HCT116 (cell line): ENCODE results near the gene PPP1R2C. TPM values are rescaled to one million over a fixed set of nuclear protein-coding genes. Genes with fewer than 3 reads are reported as not detected.

Source experiments
- ATAC-seq: fragments of 200-7000 bp; cut with Tn5 transposase; 2 replicates; pipeline ENCODE4 v1.9.1; 2020; ENCODE audit warnings: mild to moderate bottlenecking, moderate library complexity
- BruUV-seq: library from RNA; stranded (reverse); fragments of 400-500 nt; replicated peaks from 2 replicates; lab custom pipeline; 2021; lab: Mats Ljungman, UMichigan
- CTCF ChIA-PET: fragments of 300-600 bp; sonication (Branson Sonifier 250); formaldehyde crosslinking; loops from one replicate; lab custom pipeline; 2021; ENCODE audit warnings: antibody characterized with exemption; lab: Charles Lee
- POLR2A ChIA-PET: fragments of 300-600, 350-600 bp; sonication (Branson Sonifier 250); formaldehyde crosslinking; loops from one replicate; lab custom pipeline; 2021; ENCODE audit warnings: antibody characterized with exemption; lab: Charles Lee
- RAD21 ChIA-PET, 2 experiments: fragments of 300-600 bp; sonication (Branson Sonifier 250); formaldehyde crosslinking; loops; one replicate each; lab custom pipeline; 2023; ENCODE audit warnings: low total read pairs in 2 of 2; ENCODE audit not compliant: uncharacterized antibody in 2 of 2, unreplicated experiment in 2 of 2, low non-redundant PET in 1 of 2; lab: Charles Lee
- DNase-seq: peaks from one replicate; pipeline ENCODE4 v3.0.0-alpha.2; 2010; ENCODE audit warnings: low read depth, low spot score
- H2AFZ ChIP-seq: fragments of 200-600 bp; shearing (Covaris generic), sonication (generic); 2 replicates; pipeline ENCODE4 v1.6.1; 2017; ENCODE audit warnings: low read depth, mixed run types, mixed read lengths, antibody characterized with exemption, low read length; ENCODE audit not compliant: poor library complexity, severe bottlenecking
- H3K27ac ChIP-seq: 2 replicates; pipeline ENCODE4 v1.5.1; 2012; ENCODE audit warnings: low read depth, low read length
- H3K27me3 ChIP-seq: fragments of 200-600 bp; sonication (generic); 2 replicates; pipeline ENCODE4 v1.6.1; 2016; ENCODE audit warnings: mixed run types, low read length, mixed read lengths; ENCODE audit not compliant: insufficient read depth
- H3K36me3 ChIP-seq, 2 experiments: fragments of 200-500 bp in 1 of 2; fragments of 200-600 bp in 1 of 2; sonication (Bioruptor generic) in 1 of 2; sonication (generic) in 1 of 2; 2 replicates each; pipeline versions ENCODE4 v1.5.1 to v1.6.1; 2014 to 2016; ENCODE audit warnings: low read length in 2 of 2, inconsistent platforms in 1 of 2, mixed read lengths in 1 of 2, mixed run types in 1 of 2; ENCODE audit not compliant: insufficient read depth in 2 of 2, control insufficient read depth in 1 of 2
- H3K4me1 ChIP-seq, 2 experiments: fragments of 200-600 bp in 1 of 2; sonication (generic) in 1 of 2; 2 replicates each; pipeline versions ENCODE4 v1.5.1 to v1.6.1; 2012 to 2017; ENCODE audit warnings: low read length in 2 of 2, inconsistent platforms in 1 of 2, mild to moderate bottlenecking in 1 of 2, mixed read lengths in 1 of 2, mixed run types in 1 of 2, moderate library complexity in 1 of 2; ENCODE audit not compliant: insufficient read depth in 2 of 2, control insufficient read depth in 1 of 2
- H3K4me2 ChIP-seq: fragments of 200-600 bp; sonication (generic); 2 replicates; pipeline ENCODE4 v1.6.1; 2017; ENCODE audit warnings: mixed run types, low read length, mixed read lengths
- H3K4me3 ChIP-seq, 2 experiments: fragments of 200-600 bp in 1 of 2; sonication (generic) in 1 of 2; replicated peaks in 1 of 2; 2 replicates each; pipeline ENCODE4 v1.5.1; 2011 to 2016; ENCODE audit warnings: low read length in 2 of 2, control low read depth in 1 of 2, low read depth in 1 of 2, mild to moderate bottlenecking in 1 of 2, mixed read lengths in 1 of 2, mixed run types in 1 of 2
- H3K79me2 ChIP-seq: fragments of 200-600 bp; sonication (generic); 2 replicates; pipeline ENCODE4 v1.6.1; 2017; ENCODE audit warnings: mild to moderate bottlenecking, mixed run types, low read length, moderate library complexity, mixed read lengths; ENCODE audit not compliant: insufficient read depth
- H3K9ac ChIP-seq: fragments of 200-600 bp; sonication (generic); 2 replicates; pipeline ENCODE4 v1.6.1; 2016; ENCODE audit warnings: low read length, mixed read lengths
- H3K9me2 ChIP-seq: fragments of 200-600 bp; sonication (generic), shearing (Covaris generic); 2 replicates; pipeline ENCODE4 v1.6.1; 2017; ENCODE audit warnings: mixed run types, mild to moderate bottlenecking, moderate library complexity; ENCODE audit not compliant: insufficient read depth
- H3K9me3 ChIP-seq, 2 experiments: fragments of 200-500 bp in 1 of 2; fragments of 200-600 bp in 1 of 2; sonication (Bioruptor generic) in 1 of 2; sonication (generic) in 1 of 2; 2 replicates each; pipeline ENCODE4 v1.6.1; 2014 to 2017; ENCODE audit warnings: low read length in 2 of 2, mixed read lengths in 2 of 2, inconsistent platforms in 1 of 2, low read depth in 1 of 2, mild to moderate bottlenecking in 1 of 2, mixed run types in 1 of 2, moderate library complexity in 1 of 2; ENCODE audit not compliant: control insufficient read depth in 1 of 2, insufficient read depth in 1 of 2
- H4K20me1 ChIP-seq: fragments of 200-600 bp; sonication (generic), shearing (Covaris generic); 2 replicates; pipeline ENCODE4 v1.6.1; 2017; ENCODE audit warnings: mixed run types, mild to moderate bottlenecking, moderate library complexity; ENCODE audit not compliant: insufficient read depth
- EZH2 ChIP-seq: fragments of 200-600 bp; sonication (generic); IDR thresholded peaks from 2 replicates; pipeline ENCODE4 v1.6.1; 2017; ENCODE audit warnings: antibody characterized with exemption, mixed run types
- SRF ChIP-seq: IDR thresholded peaks from 2 replicates; pipeline ENCODE4 v1.6.1; 2012; ENCODE audit warnings: low read depth
- ZBTB33 ChIP-seq: IDR thresholded peaks from 2 replicates; pipeline ENCODE4 v1.6.1; 2011; ENCODE audit warnings: mild to moderate bottlenecking, low read length, moderate library complexity; ENCODE audit not compliant: insufficient replicate concordance; ENCODE audit errors: extremely low read depth
- intact Hi-C: fragments of 100-400 bp; cut with micrococcal nuclease; formaldehyde crosslinking; loops from 2 replicates; pipeline ENCODE4 v1.10.0; 2022
- total RNA-seq: library from RNA; stranded (reverse); gene quantifications from one replicate; pipeline ENCODE4 v1.2.1, GENCODE V29; 2021; ENCODE audit not compliant: unreplicated experiment
- TF ChIP-seq, protein P1 (sequence below): IDR thresholded peaks from 2 replicates; pipeline ENCODE4 v1.6.1; 2012
- TF ChIP-seq, protein P2 (sequence below), 3 experiments: fragments of 200-600 bp in 1 of 3; sonication (generic) in 1 of 3; IDR thresholded peaks in 2 of 3; conservative IDR thresholded peaks in 1 of 3; 2 replicates each; pipeline ENCODE4 v1.5.1; 2012 to 2017; ENCODE audit warnings: low read depth in 2 of 3, low read length in 2 of 3, antibody characterized with exemption in 1 of 3, borderline replicate concordance in 1 of 3, control low read depth in 1 of 3, mild to moderate bottlenecking in 1 of 3, mixed read lengths in 1 of 3, mixed run types in 1 of 3, moderate library complexity in 1 of 3; ENCODE audit not compliant: insufficient read depth in 1 of 3

Gene PPP1R2C
- total RNA-seq, 1 experiment from 2014 or later, result not detected

- CTCF ChIA-PET, result no interaction called here
- Histone ChIP-seq H3K9me3 (no peaks in the 10 kb centered on the region), H3K27me3 (no peaks in the 10 kb centered on the region), H3K4me3 (no peak overlapping the region), H4K20me1 (no peaks in the 10 kb centered on the region), H3K9ac (no peak overlapping the region), H3K9me2 (no peaks in the 10 kb centered on the region), H3K27ac (no peak overlapping the region), H3K36me3 (no peaks in the 10 kb centered on the region), H3K79me2 (no peaks in the 10 kb centered on the region), H3K4me2 (no peak overlapping the region), H2AFZ (no peak overlapping the region), H3K4me1 (no peaks in the 10 kb centered on the region)
- BruUV-seq, result no TSS peak
- RAD21 ChIA-PET, result no interaction called here
- intact Hi-C loops, result no loop called here
- ATAC-seq (no peak), DNase-seq (no peak)
- POLR2A ChIA-PET, result no interaction called here
- TF ChIP-seq, protein P1, sequence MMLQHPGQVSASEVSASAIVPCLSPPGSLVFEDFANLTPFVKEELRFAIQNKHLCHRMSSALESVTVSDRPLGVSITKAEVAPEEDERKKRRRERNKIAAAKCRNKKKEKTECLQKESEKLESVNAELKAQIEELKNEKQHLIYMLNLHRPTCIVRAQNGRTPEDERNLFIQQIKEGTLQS, result no peak
- TF ChIP-seq EZH2 (no peak), SRF (no peak), ZBTB33 (no peak)
- TF ChIP-seq, protein P2, sequence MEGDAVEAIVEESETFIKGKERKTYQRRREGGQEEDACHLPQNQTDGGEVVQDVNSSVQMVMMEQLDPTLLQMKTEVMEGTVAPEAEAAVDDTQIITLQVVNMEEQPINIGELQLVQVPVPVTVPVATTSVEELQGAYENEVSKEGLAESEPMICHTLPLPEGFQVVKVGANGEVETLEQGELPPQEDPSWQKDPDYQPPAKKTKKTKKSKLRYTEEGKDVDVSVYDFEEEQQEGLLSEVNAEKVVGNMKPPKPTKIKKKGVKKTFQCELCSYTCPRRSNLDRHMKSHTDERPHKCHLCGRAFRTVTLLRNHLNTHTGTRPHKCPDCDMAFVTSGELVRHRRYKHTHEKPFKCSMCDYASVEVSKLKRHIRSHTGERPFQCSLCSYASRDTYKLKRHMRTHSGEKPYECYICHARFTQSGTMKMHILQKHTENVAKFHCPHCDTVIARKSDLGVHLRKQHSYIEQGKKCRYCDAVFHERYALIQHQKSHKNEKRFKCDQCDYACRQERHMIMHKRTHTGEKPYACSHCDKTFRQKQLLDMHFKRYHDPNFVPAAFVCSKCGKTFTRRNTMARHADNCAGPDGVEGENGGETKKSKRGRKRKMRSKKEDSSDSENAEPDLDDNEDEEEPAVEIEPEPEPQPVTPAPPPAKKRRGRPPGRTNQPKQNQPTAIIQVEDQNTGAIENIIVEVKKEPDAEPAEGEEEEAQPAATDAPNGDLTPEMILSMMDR (IDR thresholded peaks at IDR 0.05 in 2 of 3, conservative IDR thresholded peaks at IDR 0.05 in 1 of 3; ENCODE audit: borderline replicate concordance in 1 of 3, insufficient read depth in 1 of 3, low read depth in 2 of 3, low read length in 2 of 3), result no peak
Measured at GRCh38 chrX:42823443-42823842, 45.5 kb upstream of the PPP1R2C start.
